HepG2 (cell line): ENCODE data around the gene PATZ1. TPM values are rescaled to one million over a fixed set of nuclear protein-coding genes. Genes with fewer than 3 reads are reported as not detected.

Experiments
- ATAC-seq: fragments of 200-7000 bp; cut with Tn5 transposase; 3 replicates; pipeline ENCODE4 v1.9.1; 2020; ENCODE audit warnings: mild to moderate bottlenecking, moderate library complexity
- BruUV-seq: library from RNA; stranded (reverse); fragments of 400-500 nt; replicated peaks from 2 replicates; lab custom pipeline; 2021; lab: Mats Ljungman, UMichigan
- CTCF ChIA-PET: fragments of 300-600 bp; formaldehyde crosslinking; extraction: SDS; loops from one replicate; lab custom pipeline; 2021; ENCODE audit warnings: low total read pairs, inconsistent platforms, low intra/inter-chr PET ratio; lab: Yijun Ruan, JAX
- POLR2A ChIA-PET: fragments of 350-600 bp; sonication (Branson Sonifier 250); formaldehyde crosslinking; loops from one replicate; lab custom pipeline; 2020; ENCODE audit warnings: antibody characterized with exemption, inconsistent platforms; lab: Yijun Ruan, JAX
- DNase-seq: peaks from one replicate; pipeline ENCODE4 v3.0.0-alpha.2; 2015; ENCODE audit warnings: low spot score
- FAIRE-seq: peaks from 3 replicates; lab custom pipeline; 2011; peaks lifted over from hg19 to GRCh38; lab: Jason Lieb, UNC
- H2AFZ ChIP-seq: one replicate; pipeline ENCODE4 v1.6.1; 2011; ENCODE audit warnings: low read length, inconsistent platforms
- H3K27ac ChIP-seq: fragments of 300-600 bp; 3 replicates; pipeline ENCODE4 v1.8.0; 2011; ENCODE audit warnings: mixed run types, mild to moderate bottlenecking, mixed read lengths, low read length, inconsistent platforms; ENCODE audit not compliant: insufficient read depth; ENCODE audit errors: extremely low read length
- H3K27me3 ChIP-seq, 2 experiments: fragments of 200-600 bp in 1 of 2; 2 replicates in 1 of 2; 3 replicates in 1 of 2; pipeline versions ENCODE4 v1.6.0 to v1.8.0; 2011; ENCODE audit warnings: low read length in 2 of 2, mild to moderate bottlenecking in 2 of 2, moderate library complexity in 2 of 2, inconsistent platforms in 1 of 2; ENCODE audit not compliant: insufficient read depth in 2 of 2, control insufficient read depth in 1 of 2
- H3K36me3 ChIP-seq, 2 experiments: fragments of 200-600 bp in 1 of 2; replicated peaks in 1 of 2; 2 replicates in 1 of 2; 3 replicates in 1 of 2; pipeline versions ENCODE4 v1.5.1 to v1.8.0; 2011; ENCODE audit warnings: low read length in 2 of 2, inconsistent platforms in 1 of 2; ENCODE audit not compliant: insufficient read depth in 2 of 2, control insufficient read depth in 1 of 2
- H3K4me1 ChIP-seq: 2 replicates; pipeline ENCODE4 v1.5.1; 2012; ENCODE audit warnings: low read length, inconsistent platforms; ENCODE audit not compliant: insufficient read depth
- H3K4me2 ChIP-seq: 2 replicates; pipeline ENCODE4 v1.6.0; 2011; ENCODE audit warnings: low read depth, low read length, inconsistent platforms
- H3K4me3 ChIP-seq, 3 experiments: fragments of 200-600 bp in 1 of 3; sonication (generic), shearing (Covaris generic) in 1 of 3; replicated peaks in 1 of 3; 2 replicates each; pipeline ENCODE4 v1.5.1; 2011 to 2016; ENCODE audit warnings: low read length in 3 of 3, inconsistent platforms in 2 of 3, low read depth in 2 of 3, mild to moderate bottlenecking in 2 of 3, control low read depth in 1 of 3, mixed read lengths in 1 of 3; ENCODE audit not compliant: insufficient read depth in 1 of 3
- H3K79me2 ChIP-seq: one replicate; pipeline ENCODE4 v1.6.1; 2011; ENCODE audit warnings: low read length, inconsistent platforms; ENCODE audit not compliant: insufficient read depth
- H3K9ac ChIP-seq: 2 replicates; pipeline ENCODE4 v1.6.0; 2011; ENCODE audit warnings: mild to moderate bottlenecking, low read depth, low read length, inconsistent platforms; ENCODE audit not compliant: insufficient read depth
- H3K9me3 ChIP-seq: 2 replicates; pipeline ENCODE4 v1.5.1; 2012; ENCODE audit warnings: mild to moderate bottlenecking, low read length
- H4K20me1 ChIP-seq: 2 replicates; pipeline ENCODE4 v1.6.0; 2011; ENCODE audit warnings: inconsistent platforms, mild to moderate bottlenecking, low read length, moderate library complexity; ENCODE audit not compliant: insufficient read depth
- E2F5 ChIP-seq: sonication (generic); formaldehyde crosslinking; conservative IDR thresholded peaks from 2 replicates; pipeline ENCODE4 v1.4.0; 2020; ENCODE audit warnings: missing genetic modification reagents
- GABPB1 ChIP-seq: IDR thresholded peaks from 2 replicates; pipeline ENCODE4 v1.6.1; 2016; ENCODE audit warnings: mild to moderate bottlenecking, missing genetic modification reagents, moderate library complexity, missing compliant biosample characterization
- HDAC6 ChIP-seq: fragments of 200-600 bp; sonication (generic); IDR thresholded peaks from 2 replicates; pipeline ENCODE4 v1.7.0; 2017; ENCODE audit warnings: mild to moderate bottlenecking, antibody characterized with exemption, low read length, low read depth
- KLF16 ChIP-seq, 2 experiments: sonication (generic) in 1 of 2; formaldehyde crosslinking in 1 of 2; IDR thresholded peaks; 2 replicates each; pipeline versions ENCODE4 v1.6.1 to v1.8.0; 2016 to 2023; ENCODE audit warnings: missing genetic modification reagents in 2 of 2, missing compliant biosample characterization in 1 of 2
- NFIC ChIP-seq: IDR thresholded peaks from 2 replicates; pipeline ENCODE4 v1.6.1; 2012; ENCODE audit warnings: mild to moderate bottlenecking, low read length, inconsistent platforms
- PBX3 ChIP-seq: sonication (generic); formaldehyde crosslinking; IDR thresholded peaks from 2 replicates; pipeline ENCODE4 v1.8.1; 2023; ENCODE audit warnings: missing genetic modification reagents, inconsistent platforms, borderline replicate concordance
- PRMT3 ChIP-seq: sonication (generic); formaldehyde crosslinking; IDR thresholded peaks from 2 replicates; pipeline ENCODE4 v1.8.1; 2022; ENCODE audit warnings: low read depth, mild to moderate bottlenecking, moderate library complexity, missing genetic modification reagents, borderline replicate concordance
- SAFB2 ChIP-seq: sonication (generic); formaldehyde crosslinking; IDR thresholded peaks from 2 replicates; pipeline ENCODE4 v1.5.1; 2020; ENCODE audit warnings: missing genetic modification reagents, low read depth, mild to moderate bottlenecking, borderline replicate concordance
- SALL2 ChIP-seq: sonication (generic); formaldehyde crosslinking; IDR thresholded peaks from 2 replicates; pipeline ENCODE4 v1.8.1; 2023; ENCODE audit warnings: mild to moderate bottlenecking, missing genetic modification reagents, inconsistent platforms
- XBP1 ChIP-seq: sonication (generic); formaldehyde crosslinking; IDR thresholded peaks from 2 replicates; pipeline ENCODE4 v1.5.0; 2020; ENCODE audit warnings: missing genetic modification reagents
- ZFP36 ChIP-seq: fragments of 150-350 bp; IDR thresholded peaks from 2 replicates; pipeline ENCODE4 v1.6.1; 2018; ENCODE audit warnings: borderline replicate concordance, low read length, low read depth; ENCODE audit not compliant: partially characterized antibody
- ZNF10 ChIP-seq: sonication (generic); formaldehyde crosslinking; IDR thresholded peaks from 2 replicates; pipeline ENCODE4 v1.4.0; 2020; ENCODE audit warnings: mild to moderate bottlenecking, low read depth, missing genetic modification reagents, borderline replicate concordance
- ZNF230 ChIP-seq: sonication (generic); formaldehyde crosslinking; IDR thresholded peaks from 2 replicates; pipeline ENCODE4 v1.4.0; 2020; ENCODE audit warnings: mild to moderate bottlenecking, missing genetic modification reagents
- ZNF274 ChIP-seq: sonication (generic); formaldehyde crosslinking; IDR thresholded peaks from 2 replicates; pipeline ENCODE4 v1.5.1; 2020; ENCODE audit warnings: mild to moderate bottlenecking, missing genetic modification reagents
- ZNF276 ChIP-seq: sonication (generic); formaldehyde crosslinking; IDR thresholded peaks from 2 replicates; pipeline ENCODE4 v1.4.0; 2020; ENCODE audit warnings: mild to moderate bottlenecking, low read depth, missing genetic modification reagents
- ZNF790 ChIP-seq: sonication (generic); formaldehyde crosslinking; IDR thresholded peaks from 2 replicates; pipeline ENCODE4 v1.8.0; 2022; ENCODE audit warnings: missing genetic modification reagents, mild to moderate bottlenecking, borderline replicate concordance
- ZSCAN25 ChIP-seq: sonication (generic); formaldehyde crosslinking; IDR thresholded peaks from 2 replicates; pipeline ENCODE4 v1.8.0; 2022; ENCODE audit warnings: mild to moderate bottlenecking, missing genetic modification reagents
- WGBS: methylation state at CpG from one replicate; pipeline ENCODE4 v1.1.6; 2017; ENCODE audit warnings: low lambda C conversion rate; 5-methylcytosine and 5-hydroxymethylcytosine counted together
- in situ Hi-C: cut with HindIII; loops from 2 replicates; pipeline ENCODE4 v1.10.0; 2017; ENCODE audit warnings: low pct_unique_long_range_greater_than_20kb; ENCODE audit not compliant: extremely low pct_ligation_motif_present
- intact Hi-C: fragments of 100-400 bp; cut with micrococcal nuclease; formaldehyde crosslinking; loops from one replicate; pipeline ENCODE4 v1.10.0; 2022; ENCODE audit not compliant: unreplicated experiment
- polyA plus RNA-seq, 8 experiments: library from polyadenylated mRNA; depleted of rRNA in 3 of 8; stranded (reverse) in 7 of 8; unstranded in 1 of 8; fragments of >200 nt; fragmentation: Illumina TruSeq in 4 of 8; extraction: Trizol in 4 of 8; gene quantifications; 2 replicates each; pipeline versions ENCODE4 v1.2.1 to v1.2.3, GENCODE V29; 2011 to 2016; ENCODE audit warnings: low read depth in 4 of 8, missing spikeins in 1 of 8, mixed read lengths in 1 of 8; ENCODE audit not compliant: insufficient read depth in 1 of 8
- total RNA-seq, 5 experiments: library from RNA; depleted of rRNA; stranded (reverse); fragments of >200 nt; fragmentation: Illumina TruSeq; extraction: Trizol; gene quantifications; 2 replicates each; pipeline ENCODE4 v1.2.3, GENCODE V29; 2016; ENCODE audit warnings: low read depth in 1 of 5

Gene PATZ1
- total and polyA plus RNA-seq, 2 of the 13 experiments (the other 11 are each of a cell fraction or from before 2014, with no cell fraction given), result 24.9 to 30.5 TPM

GRCh38 chr22:31291481-31292235, 54.5 kb downstream of the PATZ1 start:
- Histone ChIP-seq H3K9me3 (no peaks in the 10 kb centered on the region), H3K27ac (no peak overlapping the region), H3K4me2 (peak overlapping the region; percentile 100), H3K27me3 (no peaks in the 10 kb centered on the region), H3K4me1 (peaks cover 37% of the 10 kb centered on the region), H3K79me2 (no peaks in the 10 kb centered on the region), H2AFZ (no peak overlapping the region), H3K36me3 (no peaks in the 10 kb centered on the region), H3K9ac (peak overlapping the region; percentile 69), H3K4me3 (peak overlapping the region; percentile 46 to 78 (median 51)), H4K20me1 (no peaks in the 10 kb centered on the region)
- in situ Hi-C loops, result no loop called here
- FAIRE-seq (no peak), ATAC-seq (peak; percentile 1; the same call in 1 of the 3 replicates), DNase-seq (no peak)
- ChIA-PET CTCF (interaction anchor here (1.1 kb wide), 1 partner anchor 22 kb away, joined by 3 read pairs; no protein-coding TSS in a partner anchor), POLR2A (interaction anchor here (1.2 to 3.0 kb wide), 4 partner anchors 11 to 80 kb away, joined by 3 to 21 read pairs (median 4); partner anchors contain the start of gene PATZ1)
- intact Hi-C loops, result loop anchor here (1.0 kb wide), 1 partner anchor 22 kb away; no protein-coding TSS in a partner anchor
- TSS peak; percentile 63 for BruUV-seq
- WGBS, result 3% methylated on average over 18 of the region's 20 CpGs
- no peak for TF ChIP-seq PRMT3 (CRISPR knock-in tag)
- TF ChIP-seq NFIC, result no peak
- TF ChIP-seq ZFP36, result no peak
- TF ChIP-seq SAFB2 (CRISPR knock-in tag), result no peak
- TF ChIP-seq XBP1 (CRISPR knock-in tag), result no peak
- TF ChIP-seq SALL2 (CRISPR knock-in tag), result no peak
- TF ChIP-seq PBX3 (CRISPR knock-in tag), result no peak
- no peak for TF ChIP-seq ZSCAN25 (CRISPR knock-in tag)
- no peak for TF ChIP-seq ZNF10
- no peak for TF ChIP-seq ZNF276 (CRISPR knock-in tag)
- no peak for TF ChIP-seq KLF16 (CRISPR knock-in tag; IDR thresholded peaks at IDR 0.05)
- no peak for TF ChIP-seq ZNF790 (CRISPR knock-in tag)
- no peak for TF ChIP-seq ZNF274 (CRISPR knock-in tag)
- no peak for TF ChIP-seq HDAC6
- TF ChIP-seq ZNF230 (CRISPR knock-in tag), result 0 out of 2 replicates have a peak, but pooled peaks have one; percentile 32
- no peak for TF ChIP-seq GABPB1 (CRISPR knock-in tag)
- TF ChIP-seq E2F5 (CRISPR knock-in tag), result no peak
